Measurements from ENCODE around the gene ACVR1B. TPM values are rescaled to one million over a fixed set of nuclear protein-coding genes. Genes with fewer than 3 reads are reported as not detected.

The ACVR1B gene
- total RNA-seq, 1 experiment from 2014 or later, result 16.1 TPM

GRCh38 chr12:51958542-51958941, 7.0 kb downstream of the ACVR1B start:
- TF ChIP-seq CTCF (IDR thresholded peaks at IDR 0.05; ENCODE audit: unreplicated experiment), result no peak
- ChIA-PET POLR2A (interaction anchor here (0.6 to 4.5 kb wide), 2 partner anchors 13 to 19 kb away, joined by 3 to 33 read pairs; no protein-coding TSS in a partner anchor), CTCF (interaction anchor here (0.7 to 1.3 kb wide), 4 partner anchors 12 to 65 kb away, joined by 3 read pairs; no protein-coding TSS in a partner anchor)
- DNase-seq (ENCODE audit: unreplicated experiment), result no peak
- Mint-ChIP-seq H3K9me3 (ENCODE audit: unreplicated experiment) (no peaks in the 10 kb centered on the region), H3K27ac (ENCODE audit: low read depth, unreplicated experiment) (no peak overlapping the region), H3K27me3 (ENCODE audit: insufficient read depth, unreplicated experiment) (no peaks in the 10 kb centered on the region), H3K4me3 (ENCODE audit: unreplicated experiment) (no peak overlapping the region), H3K36me3 (ENCODE audit: insufficient read depth, unreplicated experiment) (peaks cover 16% of the 10 kb centered on the region), H3K4me1 (ENCODE audit: insufficient read depth, unreplicated experiment) (peaks cover 46% of the 10 kb centered on the region)
- BruUV-seq (replicated peaks), result no TSS peak
- intact Hi-C loops (cut with micrococcal nuclease), result no loop called here

- peaks cover 16% of the 10 kb centered on the region for H3K36me3 Mint-ChIP-seq (ENCODE audit: insufficient read depth, unreplicated experiment)
- no peak overlapping the region for H3K4me3 Mint-ChIP-seq (ENCODE audit: unreplicated experiment)
- ChIA-PET CTCF (interaction anchor here (0.7 to 1.3 kb wide), 5 partner anchors 11 to 64 kb away, joined by 3 to 5 read pairs (median 3); no protein-coding TSS in a partner anchor), POLR2A (interaction anchor here (0.7 to 4.5 kb wide), 2 partner anchors 12 to 1293 kb away, joined by 5 to 33 read pairs; a partner anchor contains a TSS)
- H3K9me3 Mint-ChIP-seq (ENCODE audit: unreplicated experiment), result no peaks in the 10 kb centered on the region
- no peaks in the 10 kb centered on the region for H3K27me3 Mint-ChIP-seq (ENCODE audit: insufficient read depth, unreplicated experiment)
- no peak for DNase-seq (ENCODE audit: unreplicated experiment)
- intact Hi-C loops (cut with micrococcal nuclease), result no loop called here
- no TSS peak for BruUV-seq (replicated peaks)
- no peak overlapping the region for H3K27ac Mint-ChIP-seq (ENCODE audit: low read depth, unreplicated experiment)
- peaks cover 39% of the 10 kb centered on the region for H3K4me1 Mint-ChIP-seq (ENCODE audit: insufficient read depth, unreplicated experiment)
- no peak for TF ChIP-seq CTCF (IDR thresholded peaks at IDR 0.05; ENCODE audit: unreplicated experiment)
Measured at GRCh38 chr12:51959211-51959610, 7.7 kb downstream of the ACVR1B start.

- no peak for DNase-seq (ENCODE audit: unreplicated experiment)
- H3K27me3 Mint-ChIP-seq (ENCODE audit: insufficient read depth, unreplicated experiment), result no peaks in the 10 kb centered on the region
- H3K4me3 Mint-ChIP-seq (ENCODE audit: unreplicated experiment), result no peak overlapping the region
- CTCF ChIA-PET, result interaction anchor here (0.5 to 1.1 kb wide), 5 partner anchors 11 to 252 kb away, joined by 3 to 5 read pairs (median 3); no protein-coding TSS in a partner anchor
- no peak overlapping the region for H3K27ac Mint-ChIP-seq (ENCODE audit: low read depth, unreplicated experiment)
- intact Hi-C loops (cut with micrococcal nuclease), result no loop called here
- BruUV-seq (replicated peaks), result no TSS peak
- POLR2A ChIA-PET, result interaction anchor here (4.5 kb wide), 1 partner anchor 12 kb away, joined by 33 read pairs; no protein-coding TSS in a partner anchor
- no peak for TF ChIP-seq CTCF (IDR thresholded peaks at IDR 0.05; ENCODE audit: unreplicated experiment)
- no peaks in the 10 kb centered on the region for H3K9me3 Mint-ChIP-seq (ENCODE audit: unreplicated experiment)
- peaks cover 16% of the 10 kb centered on the region for H3K36me3 Mint-ChIP-seq (ENCODE audit: insufficient read depth, unreplicated experiment)
- H3K4me1 Mint-ChIP-seq (ENCODE audit: insufficient read depth, unreplicated experiment), result peaks cover 32% of the 10 kb centered on the region
Measured at GRCh38 chr12:51959921-51960320, 8.4 kb downstream of the ACVR1B start.

- Mint-ChIP-seq H3K4me1 (ENCODE audit: insufficient read depth, unreplicated experiment) (peaks cover 27% of the 10 kb centered on the region), H3K9me3 (ENCODE audit: unreplicated experiment) (no peaks in the 10 kb centered on the region), H3K36me3 (ENCODE audit: insufficient read depth, unreplicated experiment) (peaks cover 16% of the 10 kb centered on the region), H3K27ac (ENCODE audit: low read depth, unreplicated experiment) (no peak overlapping the region), H3K27me3 (ENCODE audit: insufficient read depth, unreplicated experiment) (no peaks in the 10 kb centered on the region), H3K4me3 (ENCODE audit: unreplicated experiment) (no peak overlapping the region)
- no peak for TF ChIP-seq CTCF (IDR thresholded peaks at IDR 0.05; ENCODE audit: unreplicated experiment)
- BruUV-seq (replicated peaks), result no TSS peak
- CTCF ChIA-PET, result interaction anchor here (0.7 to 1.0 kb wide), 4 partner anchors 10 to 252 kb away, joined by 3 to 4 read pairs (median 3); no protein-coding TSS in a partner anchor
- intact Hi-C loops (cut with micrococcal nuclease), result no loop called here
- DNase-seq (ENCODE audit: unreplicated experiment), result no peak
- POLR2A ChIA-PET, result interaction anchor here (4.5 kb wide), 1 partner anchor 11 kb away, joined by 33 read pairs; no protein-coding TSS in a partner anchor
Measured at GRCh38 chr12:51960488-51960887, 9.0 kb downstream of the ACVR1B start.

Data from MCF 10A (cell line).